Testis (tissue), 3 donors: ENCODE data around the gene RAPSN. TPM values are rescaled to one million over a fixed set of nuclear protein-coding genes. Genes with fewer than 3 reads are reported as not detected.

Source experiments
- DNase-seq: peaks from one replicate; pipeline ENCODE4 v3.0.0-alpha.2; 2019
- H3K27ac ChIP-seq, 2 donors: fragments of 200-600 bp; sonication (generic); one replicate each; pipeline ENCODE4 v1.5.1; 2019
- H3K27me3 ChIP-seq: fragments of 200-600 bp; sonication (generic); one replicate; pipeline ENCODE4 v1.5.1; 2019
- H3K36me3 ChIP-seq: fragments of 200-600 bp; sonication (generic); one replicate; pipeline ENCODE4 v1.5.1; 2017; ENCODE audit warnings: low read depth; ENCODE audit errors: missing control alignments
- H3K4me1 ChIP-seq: fragments of 200-600 bp; sonication (generic); one replicate; pipeline ENCODE4 v1.5.1; 2019
- H3K4me3 ChIP-seq, 2 donors: fragments of 200-600 bp; sonication (generic); one replicate each; pipeline ENCODE4 v1.5.1; 2017 to 2019
- H3K9me3 ChIP-seq: fragments of 200-600 bp; sonication (generic); one replicate; pipeline ENCODE4 v1.5.1; 2017
- CTCF ChIP-seq, 3 experiments: fragments of 450-650 bp in 2 of 3; fragments of 200-600 bp in 1 of 3; sonication (generic) in 1 of 3; IDR thresholded peaks; one replicate each; pipeline ENCODE4 v1.5.1; 2016 to 2019; ENCODE audit warnings: antibody characterized with exemption in 3 of 3, mild to moderate bottlenecking in 2 of 3, moderate library complexity in 1 of 3
- POLR2A ChIP-seq: fragments of 450-650 bp; IDR thresholded peaks from one replicate; pipeline ENCODE4 v1.6.1; 2017; ENCODE audit warnings: antibody characterized with exemption, mild to moderate bottlenecking, moderate library complexity
- WGBS, 2 donors: methylation state at CpG; one replicate each; pipeline ENCODE4 v1.1.5; 2018; 5-methylcytosine and 5-hydroxymethylcytosine counted together
- intact Hi-C: fragments of 100-400 bp; cut with DNase I; formaldehyde crosslinking; loops from one replicate; pipeline ENCODE4 v1.15.1; 2023; ENCODE audit warnings: low total_unique reads
- polyA plus RNA-seq: library from polyadenylated mRNA; stranded (reverse); fragments of 350-450 nt; fragmentation: Illumina TruSeq; extraction: RNeasy Lipid Tissue Mini Kit (QIAGEN cat#74804); gene quantifications from one replicate; pipeline ENCODE4 v1.2.3, GENCODE V29; 2014; ENCODE audit warnings: low read depth, low replicate concordance; ENCODE audit not compliant: insufficient read depth
- total RNA-seq, 2 donors: library from RNA; depleted of rRNA; stranded (reverse); fragments of >200 nt; gene quantifications; one replicate each; pipeline ENCODE4 v1.2.3, GENCODE V29; 2016

The RAPSN gene
- total and polyA plus RNA-seq, 3 donors from 2014 or later, result 0.19 to 0.65 (median 0.63) TPM

- Histone ChIP-seq H3K9me3 (no peaks in the 10 kb centered on the region), H3K27ac (no peak overlapping the region), H3K27me3 (no peaks in the 10 kb centered on the region), H3K36me3 (no peaks in the 10 kb centered on the region), H3K4me3 (no peak overlapping the region), H3K4me1 (peaks cover 26% of the 10 kb centered on the region)
- intact Hi-C loops, result no loop called here
- WGBS, 2 donors, result 64 to 79% methylated on average over 4 of the region's 4 CpGs
- no peak for DNase-seq
- TF ChIP-seq CTCF (IDR thresholded peaks at IDR 0.05), result no peak
- TF ChIP-seq POLR2A, result no peak
These were observed 45.8 kb downstream of the RAPSN start for GRCh38 chr11:47403135-47403534.

- peaks cover 14% of the 10 kb centered on the region for H3K4me1 ChIP-seq
- no peaks in the 10 kb centered on the region for H3K9me3 ChIP-seq
- WGBS, 2 donors, result 8 to 11% methylated on average over 8 of the region's 8 CpGs
- peak overlapping the region; percentile 56 to 80 for H3K27ac ChIP-seq
- H3K4me3 ChIP-seq, result peak overlapping the region in 1 of 2 donors; percentile 60
- intact Hi-C loops, result no loop called here
- no peaks in the 10 kb centered on the region for H3K36me3 ChIP-seq
- DNase-seq, result no peak
- no peaks in the 10 kb centered on the region for H3K27me3 ChIP-seq
- no peak for TF ChIP-seq POLR2A
- no peak for TF ChIP-seq CTCF (IDR thresholded peaks at IDR 0.05)
These were observed 48.1 kb downstream of the RAPSN start for GRCh38 chr11:47400768-47401279.

- WGBS, 2 donors, result 4 to 6% methylated on average over 20 to 42 of the region's 47 CpGs
- intact Hi-C loops, result no loop called here
These were observed 48.8 kb downstream of the RAPSN start for GRCh38 chr11:47399860-47400767.

GRCh38 chr11:47398551-47398950, 50.4 kb downstream of the RAPSN start:
- DNase-seq, result no peak
- no peaks in the 10 kb centered on the region for H3K36me3 ChIP-seq
- H3K9me3 ChIP-seq, result no peaks in the 10 kb centered on the region
- intact Hi-C loops, result no loop called here
- H3K4me1 ChIP-seq, result peaks cover 14% of the 10 kb centered on the region
- 100% methylated on average over 1 of the region's 1 CpG; no CpG with 5 or more reads in 1 of the 2 donors for WGBS, 2 donors
- TF ChIP-seq POLR2A (no peak), CTCF (IDR thresholded peaks at IDR 0.05) (no peak)
- no peak overlapping the region for H3K27ac ChIP-seq
- no peaks in the 10 kb centered on the region for H3K27me3 ChIP-seq
- no peak overlapping the region for H3K4me3 ChIP-seq

More at GRCh38 chr11:47399860-47400767, 48.8 kb downstream of the RAPSN start:
- DNase-seq, result no peak
- Histone ChIP-seq H3K27ac (peak overlapping the region; percentile 56 to 80), H3K4me1 (peaks cover 14% of the 10 kb centered on the region), H3K27me3 (no peaks in the 10 kb centered on the region), H3K4me3 (peak overlapping the region; percentile 55 to 60), H3K9me3 (no peaks in the 10 kb centered on the region), H3K36me3 (no peaks in the 10 kb centered on the region)
- TF ChIP-seq CTCF (IDR thresholded peaks at IDR 0.05), result no peak
- TF ChIP-seq POLR2A, result no peak
